SU-DHL-6 (cell line): Measurements from ENCODE around the gene RPP25L.

Source experiments
- H2AFZ ChIP-seq: fragments of 200-600 bp; sonication (generic); 2 replicates; pipeline ENCODE4 v1.6.1; 2014; ENCODE audit warnings: low read depth, mild to moderate bottlenecking, moderate library complexity, mixed read lengths, antibody characterized with exemption, low read length; ENCODE audit not compliant: severe bottlenecking
- H3F3A ChIP-seq: fragments of 200-600 bp; shearing (Covaris generic); 2 replicates; pipeline ENCODE4 v1.6.0; 2016; ENCODE audit warnings: antibody characterized with exemption, mild to moderate bottlenecking; ENCODE audit not compliant: insufficient read depth
- H3K27ac ChIP-seq: fragments of 200-600 bp; sonication (generic); 2 replicates; pipeline ENCODE4 v1.5.1; 2016; ENCODE audit warnings: low read depth, mild to moderate bottlenecking, low read length, moderate library complexity, mixed read lengths
- H3K27me3 ChIP-seq: fragments of 200-600 bp; sonication (generic), shearing (Covaris generic); 2 replicates; pipeline ENCODE4 v1.6.0; 2014; ENCODE audit warnings: mild to moderate bottlenecking, low read length
- H3K36me3 ChIP-seq: fragments of 200-600 bp; sonication (generic); 2 replicates; pipeline ENCODE4 v1.6.1; 2014; ENCODE audit warnings: mild to moderate bottlenecking, low read length, mixed read lengths
- H3K4me2 ChIP-seq: fragments of 300-600, 200-600 bp; shearing (Covaris generic), sonication (generic); 2 replicates; pipeline ENCODE4 v1.6.0; 2014; ENCODE audit warnings: low read length, low read depth, mild to moderate bottlenecking; ENCODE audit not compliant: poor library complexity, severe bottlenecking
- H3K4me3 ChIP-seq: fragments of 200-600 bp; sonication (generic); 2 replicates; pipeline ENCODE4 v1.5.1; 2014; ENCODE audit warnings: antibody characterized with exemption, low read length, mild to moderate bottlenecking, mixed read lengths; ENCODE audit not compliant: insufficient read depth, poor library complexity, severe bottlenecking
- H3K79me2 ChIP-seq: fragments of 200-600 bp; sonication (generic); 2 replicates; pipeline ENCODE4 v1.6.1; 2014; ENCODE audit warnings: mild to moderate bottlenecking, low read length, moderate library complexity; ENCODE audit not compliant: insufficient read depth
- H3K9ac ChIP-seq: fragments of 200-600 bp; sonication (generic); 2 replicates; pipeline ENCODE4 v1.7.0; 2014; ENCODE audit warnings: mild to moderate bottlenecking, low read length
- H3K9me2 ChIP-seq: fragments of 200-600 bp; sonication (generic); replicated peaks from 2 replicates; pipeline ENCODE4 v1.6.1; 2014; ENCODE audit warnings: low read length; ENCODE audit not compliant: insufficient read depth
- H3K9me3 ChIP-seq: fragments of 200-600 bp; sonication (generic); 2 replicates; pipeline ENCODE4 v1.6.1; 2014; ENCODE audit warnings: low read length, mixed read lengths; ENCODE audit not compliant: insufficient read depth
- H4K20me1 ChIP-seq: fragments of 200-600 bp; sonication (generic); 2 replicates; pipeline ENCODE4 v1.6.1; 2014; ENCODE audit warnings: low read depth, mild to moderate bottlenecking, antibody characterized with exemption, low read length, moderate library complexity, mixed read lengths
- CTCF ChIP-seq: fragments of 200-600 bp; sonication (generic); IDR thresholded peaks from one replicate; pipeline ENCODE4 v1.5.1; 2017; ENCODE audit warnings: antibody characterized with exemption, mild to moderate bottlenecking, low read length, moderate library complexity; ENCODE audit not compliant: insufficient read depth, poor library complexity, severe bottlenecking
- EZH2phosphoT487 ChIP-seq: fragments of 200-600 bp; sonication (generic), shearing (Covaris generic); conservative IDR thresholded peaks from 2 replicates; pipeline ENCODE4 v1.6.1; 2018; ENCODE audit warnings: mild to moderate bottlenecking, antibody characterized with exemption, low read length, moderate library complexity, mixed read lengths

The RPP25L gene

GRCh38 chr9:34607331-34607730 lies 4.6 kb downstream of the RPP25L start:
- Histone ChIP-seq H3K27me3 (no peaks in the 10 kb centered on the region), H3K9me2 (no peaks in the 10 kb centered on the region), H3K36me3 (no peaks in the 10 kb centered on the region), H3K4me2 (no peak overlapping the region), H3K9me3 (no peaks in the 10 kb centered on the region), H3F3A (no peaks in the 10 kb centered on the region), H3K27ac (no peak overlapping the region), H4K20me1 (no peaks in the 10 kb centered on the region), H3K4me3 (no peak overlapping the region), H3K79me2 (no peaks in the 10 kb centered on the region), H2AFZ (no peak overlapping the region), H3K9ac (no peak overlapping the region)
- TF ChIP-seq CTCF: no peak
- TF ChIP-seq EZH2phosphoT487: no peak

GRCh38 chr9:34606905-34607304 lies 5.0 kb downstream of the RPP25L start:
- no peaks in the 10 kb centered on the region for H3K9me2 ChIP-seq
- H3K27me3 ChIP-seq: no peaks in the 10 kb centered on the region
- H3K4me2 ChIP-seq: no peak overlapping the region
- no peak overlapping the region for H3K9ac ChIP-seq
- H4K20me1 ChIP-seq: no peaks in the 10 kb centered on the region
- H3F3A ChIP-seq: no peaks in the 10 kb centered on the region
- H3K9me3 ChIP-seq: no peaks in the 10 kb centered on the region
- no peaks in the 10 kb centered on the region for H3K79me2 ChIP-seq
- no peak overlapping the region for H2AFZ ChIP-seq
- no peaks in the 10 kb centered on the region for H3K36me3 ChIP-seq
- no peak overlapping the region for H3K27ac ChIP-seq
- TF ChIP-seq EZH2phosphoT487 (no peak), CTCF (no peak)
- no peak overlapping the region for H3K4me3 ChIP-seq

- TF ChIP-seq CTCF (no peak), EZH2phosphoT487 (no peak)
- Histone ChIP-seq H3K4me2 (no peak overlapping the region), H3F3A (no peaks in the 10 kb centered on the region), H3K79me2 (no peaks in the 10 kb centered on the region), H3K36me3 (no peaks in the 10 kb centered on the region), H3K9me2 (no peaks in the 10 kb centered on the region), H4K20me1 (no peaks in the 10 kb centered on the region), H3K27me3 (no peaks in the 10 kb centered on the region), H3K4me3 (no peak overlapping the region), H3K9me3 (no peaks in the 10 kb centered on the region), H3K27ac (no peak overlapping the region), H2AFZ (no peak overlapping the region), H3K9ac (no peak overlapping the region)
Measured at GRCh38 chr9:34606190-34606589, 5.7 kb downstream of the RPP25L start.
